Measurements from ENCODE around the gene E2F6. TPM values are rescaled to one million over a fixed set of nuclear protein-coding genes. Genes with fewer than 3 reads are reported as not detected.

E2F6 gene
- total and polyA plus RNA-seq, 2 of the 13 experiments (the other 11 are each of a cell fraction or from before 2014, with no cell fraction given), result 27.3 to 36.0 TPM

- TF ChIP-seq CSRNP1 (CRISPR knock-in tag; IDR thresholded peaks at IDR 0.05) (no peak; the same call in 1 of the 2 replicates), ZBTB7A (CRISPR knock-in tag; IDR thresholded peaks at IDR 0.05) (no peak), ZNF235 (CRISPR knock-in tag; IDR thresholded peaks at IDR 0.05; ENCODE audit: borderline replicate concordance) (no peak), ZNF784 (CRISPR knock-in tag; IDR thresholded peaks at IDR 0.05; ENCODE audit: borderline replicate concordance) (no peak), REL (CRISPR knock-in tag; conservative IDR thresholded peaks at IDR 0.05) (no peak), NR0B2 (CRISPR knock-in tag; IDR thresholded peaks at IDR 0.05) (no peak), HNRNPH1 (optimal IDR thresholded peaks at IDR 0.05; ENCODE audit: low read depth, low read length) (no peak), POGZ (CRISPR knock-in tag; IDR thresholded peaks at IDR 0.05) (peak; percentile 77; the same call in 1 of the 2 replicates), TOE1 (CRISPR knock-in tag; IDR thresholded peaks at IDR 0.05) (no peak), ZNF24 (IDR thresholded peaks at IDR 0.05) (no peak), HMGXB3 (CRISPR knock-in tag; IDR thresholded peaks at IDR 0.05; ENCODE audit: borderline replicate concordance) (no peak), RELA (CRISPR knock-in tag; IDR thresholded peaks at IDR 0.05) (no peak), CREB3 (CRISPR knock-in tag; IDR thresholded peaks at IDR 0.05) (no peak), ZBTB10 (CRISPR knock-in tag; IDR thresholded peaks at IDR 0.05; ENCODE audit: borderline replicate concordance) (no peak), ELF4 (CRISPR knock-in tag; IDR thresholded peaks at IDR 0.05; ENCODE audit: borderline replicate concordance) (no peak), ZFP36 (IDR thresholded peaks at IDR 0.05; ENCODE audit: borderline replicate concordance, low read depth, low read length, partially characterized antibody) (no peak), NFE2L2 (IDR thresholded peaks at IDR 0.05; ENCODE audit: low read length) (no peak), TMF1 (CRISPR knock-in tag; IDR thresholded peaks at IDR 0.05; ENCODE audit: low read depth) (0 out of 2 replicates have a peak, but pooled peaks have one; percentile 42), CBX1 (IDR thresholded peaks at IDR 0.05; ENCODE audit: low read depth) (peak; percentile 66)
These were observed 43.0 kb downstream of the E2F6 start (continued) for GRCh38 chr2:11422901-11423435.

All from HepG2 (cell line).